CD4-positive, alpha-beta T cell treated with Interleukin-15 for 1 hour (primary cell): ENCODE data around the gene MAFG.

Experiments used
- DNase-seq: peaks from one replicate; pipeline ENCODE4 v3.0.0-alpha.2; 2020

The MAFG gene

DNA sequence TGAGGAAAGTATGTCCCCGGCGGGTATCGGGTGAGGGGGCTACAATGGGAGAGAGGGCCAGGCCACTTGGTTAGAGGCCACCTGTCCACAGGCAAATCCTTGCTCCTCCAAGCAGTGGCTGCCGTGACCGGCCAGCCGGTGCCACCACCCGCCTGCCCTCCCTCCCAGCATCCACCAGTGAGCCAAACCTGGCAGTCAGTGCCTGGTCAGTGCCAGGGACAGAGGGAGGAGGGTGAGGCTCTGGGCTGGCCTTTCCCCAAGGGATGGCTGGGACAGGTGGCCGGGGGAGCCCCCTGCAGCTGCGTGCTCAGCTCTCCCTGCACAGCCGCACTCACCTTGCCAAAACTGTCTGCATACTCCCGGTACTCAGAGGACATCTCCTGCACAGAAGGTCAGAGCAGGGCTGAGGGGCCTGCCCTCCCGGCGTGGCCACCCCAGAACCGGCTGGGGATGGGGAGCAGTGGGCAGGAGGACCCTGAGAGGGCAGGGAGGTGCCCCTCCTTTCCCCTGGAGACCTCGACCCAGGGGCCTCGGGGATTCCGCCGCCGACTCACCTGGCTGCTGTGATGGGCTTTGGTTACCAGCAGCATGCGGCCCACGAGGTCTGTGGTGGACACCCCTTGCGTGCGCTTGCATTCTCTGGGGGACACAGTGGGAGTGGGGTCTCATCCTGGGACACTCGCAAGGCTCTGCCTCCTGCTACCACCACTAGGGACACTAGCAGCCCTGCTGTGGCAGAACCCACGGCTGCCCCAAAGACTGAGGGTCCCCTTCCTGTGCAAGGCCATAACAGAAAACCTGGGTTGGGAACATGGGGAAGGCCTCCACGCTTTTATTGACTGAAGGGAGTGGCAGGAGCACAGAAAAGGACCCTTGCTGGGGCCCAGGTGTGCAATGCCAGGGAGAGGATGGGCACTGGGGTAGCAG, 20.1 kb downstream of the MAFG start:
- DNase-seq, result no peak

DNA sequence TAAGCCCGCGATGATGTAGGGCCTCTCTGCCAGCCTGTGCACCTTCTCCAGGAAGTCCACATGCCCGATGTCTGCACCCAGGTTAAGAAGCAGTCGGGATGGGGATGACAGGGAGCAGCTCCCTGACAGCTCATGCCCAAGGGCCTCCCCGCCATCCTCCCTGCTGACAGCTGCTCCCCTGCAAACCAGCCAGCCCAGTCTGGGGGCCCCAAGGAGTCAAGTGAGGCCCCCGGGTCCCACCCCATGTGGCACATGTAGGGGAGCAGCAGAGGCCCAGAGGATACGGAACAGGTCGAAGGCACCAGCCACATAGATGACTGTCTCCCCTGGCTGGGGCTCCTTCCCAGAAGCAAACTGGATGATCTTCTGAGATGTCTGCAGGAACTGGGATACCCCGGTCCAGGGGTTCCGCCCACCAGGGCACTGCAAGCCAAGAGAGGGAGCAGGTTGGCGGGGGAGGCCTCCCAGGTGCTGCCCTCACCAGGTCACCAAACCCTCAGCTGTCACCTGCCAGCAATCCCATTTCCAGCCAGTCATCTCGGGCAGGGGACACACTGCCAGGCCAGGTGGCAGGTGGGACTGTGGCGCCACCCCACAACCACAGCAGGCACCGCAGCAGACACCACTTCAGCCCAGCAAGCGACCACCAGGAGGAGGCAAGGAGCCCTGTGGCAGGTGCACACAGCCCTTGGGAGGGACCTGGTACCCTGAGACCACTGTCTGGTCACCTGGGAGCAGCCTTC, 20.9 kb downstream of the MAFG start:
- no peak for DNase-seq

DNA sequence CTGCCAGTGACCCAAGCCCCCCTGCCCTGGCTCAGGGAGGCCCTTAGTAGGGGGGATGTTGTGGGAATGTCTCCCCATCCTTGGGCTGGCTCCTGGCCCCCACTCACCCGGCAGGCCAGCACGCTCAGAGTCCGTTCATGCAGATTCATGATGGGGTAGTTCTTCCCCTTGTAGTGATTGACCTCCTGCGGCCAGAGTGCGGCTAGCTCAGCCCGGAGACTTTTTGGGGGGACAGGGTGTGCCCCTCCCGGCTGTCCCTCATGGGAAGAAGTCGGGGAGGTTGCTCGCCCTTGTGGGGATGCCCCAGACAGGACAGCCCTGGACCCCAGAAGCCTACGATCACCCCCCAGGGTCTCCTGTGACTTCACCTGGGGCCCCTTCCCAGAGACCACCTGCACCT, 21.5 kb downstream of the MAFG start:
- DNase-seq, result no peak

DNA sequence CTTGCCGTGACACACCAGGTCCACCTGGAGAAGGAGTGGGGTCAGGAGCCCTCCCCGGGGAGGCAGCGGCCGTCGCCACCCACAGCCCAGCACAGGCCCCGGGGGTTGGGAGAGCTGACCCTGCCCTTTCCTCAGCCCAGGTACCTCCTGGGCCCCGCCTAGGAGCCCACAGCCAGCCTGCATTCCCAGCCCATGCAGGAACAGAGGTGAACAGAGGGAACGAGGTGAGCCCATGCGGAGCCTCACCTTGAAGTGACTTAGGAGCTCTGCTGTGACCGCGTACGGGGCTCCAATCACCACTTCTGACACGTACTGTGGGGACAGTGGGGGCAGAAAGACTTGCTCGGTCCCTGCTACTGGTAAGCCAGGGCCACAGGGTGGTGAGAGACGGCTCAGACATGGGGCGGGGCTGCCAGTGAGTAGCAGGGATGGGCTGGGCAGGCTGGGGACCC, 22.1 kb downstream of the MAFG start:
- DNase-seq, result no peak

DNA sequence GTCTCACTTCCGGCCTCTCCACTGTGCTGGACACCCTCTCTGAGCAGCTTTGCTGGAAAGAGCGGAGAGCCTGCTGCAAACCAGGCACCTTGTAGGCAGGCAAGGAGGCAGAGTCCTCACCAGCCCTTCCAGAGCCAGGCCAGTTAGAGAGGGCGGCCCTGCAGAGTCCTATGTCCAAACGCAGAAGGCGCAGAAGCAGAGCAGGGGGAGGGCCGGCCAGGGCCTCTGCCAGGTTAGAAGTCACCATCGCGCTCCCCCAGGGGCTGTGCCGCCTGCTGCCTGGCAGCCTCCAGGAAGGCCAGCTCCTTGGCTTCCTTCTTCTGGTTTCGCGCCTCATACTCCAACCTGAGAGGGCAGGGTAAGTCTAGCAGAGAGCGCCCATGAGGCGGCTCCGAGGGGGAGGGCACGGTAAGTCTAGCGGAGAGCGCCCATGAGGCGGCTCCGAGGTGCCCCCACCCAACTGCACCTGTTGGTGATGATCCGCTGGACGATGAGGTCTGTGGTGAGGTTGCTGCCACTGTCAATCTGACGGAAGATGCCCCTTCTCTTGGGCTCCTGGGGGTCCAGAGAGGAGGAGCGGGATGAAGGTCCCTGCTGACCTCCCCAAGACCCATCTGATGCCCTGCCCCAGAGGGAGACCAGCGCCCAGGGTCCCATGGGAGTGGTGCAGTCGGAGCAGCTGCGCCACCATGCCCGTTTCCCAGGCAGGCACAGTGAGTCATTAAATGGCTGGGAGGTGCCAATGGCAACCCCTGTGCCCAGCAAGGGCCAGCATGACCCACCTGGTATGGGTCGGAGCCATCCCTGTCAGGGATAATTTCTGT, 22.7 kb downstream of the MAFG start:
- no peak for DNase-seq

DNA sequence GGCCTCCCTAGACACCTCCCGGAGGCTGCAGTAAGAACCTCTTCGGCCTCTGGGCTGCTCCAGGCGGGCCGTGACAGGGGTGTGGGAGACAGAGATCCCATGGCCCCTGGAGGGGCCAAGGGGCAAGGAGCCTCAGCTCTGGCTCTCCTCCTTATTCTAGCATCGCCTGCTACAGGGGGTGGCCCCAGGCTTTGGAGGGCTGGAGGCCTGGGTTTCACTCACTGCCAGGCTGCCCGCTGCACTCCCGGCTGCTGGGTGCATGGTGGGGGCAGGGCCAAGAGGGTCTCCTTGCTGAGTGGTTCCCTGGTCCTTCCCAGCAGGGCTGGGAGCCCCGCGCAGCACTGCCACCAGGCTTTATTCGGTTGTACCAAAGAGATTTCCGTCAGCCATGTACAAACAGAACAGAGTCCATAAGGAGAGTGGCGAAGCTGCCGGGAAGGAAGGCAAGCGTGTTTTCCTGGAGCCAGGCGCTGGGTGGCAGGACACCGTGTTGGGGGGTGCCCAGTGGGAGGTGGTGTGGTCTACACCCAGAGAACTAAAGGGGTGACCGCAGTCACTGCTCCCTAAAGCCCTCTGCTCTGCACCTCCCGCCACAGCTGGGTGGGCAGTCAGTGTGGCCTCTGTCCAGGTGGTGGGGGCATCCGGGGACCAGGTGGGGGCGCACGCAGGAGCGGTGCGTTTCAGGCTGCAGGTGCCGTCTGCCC, 23.5 kb downstream of the MAFG start:
- DNase-seq, result no peak

DNA sequence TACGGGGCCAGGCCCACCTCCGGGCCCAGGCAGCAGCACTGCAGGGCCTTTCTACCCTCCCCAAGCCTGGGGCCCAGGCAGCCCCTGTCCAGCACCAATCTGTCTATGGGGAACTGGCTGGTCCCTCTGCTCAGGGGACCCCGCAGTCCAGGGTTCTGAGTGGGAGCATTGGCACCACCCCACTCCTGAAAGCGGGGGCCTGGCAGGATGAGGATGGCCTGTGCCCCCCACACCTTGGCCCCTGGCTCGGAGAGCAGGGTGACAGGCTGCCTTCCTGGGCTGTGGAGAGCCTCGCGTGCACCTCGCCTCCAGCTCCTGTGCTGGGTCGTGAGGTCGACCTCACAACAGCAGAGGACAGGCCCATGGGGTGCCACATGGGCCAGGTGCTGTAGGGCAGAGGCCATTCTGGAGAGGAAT, 24.1 kb downstream of the MAFG start:
- DNase-seq, result no peak

DNA sequence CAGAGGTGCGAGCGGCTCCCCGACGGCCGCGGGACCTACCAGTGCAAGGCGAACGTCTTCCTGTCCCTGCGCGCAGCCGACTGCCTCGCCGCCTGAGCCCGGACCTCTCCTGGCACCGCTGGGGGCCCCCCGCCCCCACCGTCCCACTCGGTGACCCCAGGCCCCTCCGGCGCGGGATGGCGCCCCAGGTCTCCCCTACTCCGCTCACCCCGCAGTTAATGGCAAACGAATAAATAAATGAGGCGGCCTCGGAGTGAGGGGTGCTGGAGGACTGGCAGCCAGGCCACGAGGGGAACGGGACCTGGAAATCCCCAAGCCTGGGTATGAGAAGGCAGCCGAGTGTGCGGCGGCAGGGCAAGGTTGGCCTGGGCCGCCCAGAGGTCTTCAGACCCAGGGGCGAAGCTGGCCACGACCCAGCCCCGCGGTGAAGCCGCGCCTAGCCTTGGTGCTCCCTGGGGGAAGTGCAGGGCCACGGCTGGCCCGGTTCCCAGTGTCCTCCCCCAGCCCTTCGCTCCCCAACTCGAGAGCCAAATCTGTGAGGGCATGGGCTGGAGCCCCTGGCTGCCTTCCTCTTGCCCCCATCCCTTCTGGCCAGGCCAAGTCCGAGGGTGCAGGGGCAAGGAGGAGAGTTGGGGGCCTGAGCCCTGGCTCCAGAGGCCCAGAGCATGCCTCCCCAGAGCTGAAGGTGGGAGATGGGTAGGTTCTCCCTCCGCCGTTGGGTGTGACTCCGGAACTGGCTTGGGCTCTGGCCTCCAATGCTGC, 24.7 kb downstream of the MAFG start:
- DNase-seq, result no peak

DNA sequence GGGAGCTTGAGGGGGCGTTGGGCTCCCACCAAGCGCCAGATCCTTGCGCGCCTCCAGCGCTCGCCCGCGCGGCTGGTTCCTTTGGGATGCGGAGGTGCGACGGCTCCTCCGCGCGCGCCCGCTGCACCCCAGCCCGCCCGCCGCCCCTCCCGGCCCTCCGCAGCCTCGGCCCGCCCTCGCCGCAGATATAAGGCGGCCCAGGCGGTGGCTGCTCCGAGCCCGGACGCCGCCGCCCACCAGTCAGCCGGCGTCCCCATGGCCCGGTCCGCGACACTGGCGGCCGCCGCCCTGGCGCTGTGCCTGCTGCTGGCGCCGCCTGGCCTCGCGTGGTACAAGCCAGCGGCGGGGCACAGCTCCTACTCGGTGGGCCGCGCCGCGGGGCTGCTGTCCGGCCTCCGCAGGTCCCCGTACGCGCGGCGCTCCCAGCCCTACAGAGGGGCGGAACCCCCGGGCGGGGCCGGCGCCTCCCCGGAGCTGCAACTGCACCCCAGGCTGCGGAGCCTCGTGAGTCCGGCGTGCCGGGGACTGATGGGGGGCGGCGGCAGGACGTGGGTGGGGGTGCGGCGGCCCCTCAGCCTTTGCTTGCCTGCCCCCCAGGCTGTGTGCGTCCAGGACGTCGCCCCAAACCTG, 25.4 kb downstream of the MAFG start, which contains the start of gene NPB:
NPB (plus strand) TSS at position 216 of the 630 bp plus-strand sequence; CDS start at position 256, 40 bp downstream.
- no peak for DNase-seq

- DNase-seq, result no peak
Observed at GRCh38 chr17:81901167-81902022, 26.1 kb downstream of the MAFG start.

- DNase-seq, result no peak
Observed at GRCh38 chr17:81900181-81900820, 27.2 kb downstream of the MAFG start.

- DNase-seq, result no peak
Observed at GRCh38 chr17:81899514-81900166, 27.9 kb downstream of the MAFG start.

GRCh38 chr17:81898885-81899284, 28.6 kb downstream of the MAFG start:
- no peak for DNase-seq

DNA sequence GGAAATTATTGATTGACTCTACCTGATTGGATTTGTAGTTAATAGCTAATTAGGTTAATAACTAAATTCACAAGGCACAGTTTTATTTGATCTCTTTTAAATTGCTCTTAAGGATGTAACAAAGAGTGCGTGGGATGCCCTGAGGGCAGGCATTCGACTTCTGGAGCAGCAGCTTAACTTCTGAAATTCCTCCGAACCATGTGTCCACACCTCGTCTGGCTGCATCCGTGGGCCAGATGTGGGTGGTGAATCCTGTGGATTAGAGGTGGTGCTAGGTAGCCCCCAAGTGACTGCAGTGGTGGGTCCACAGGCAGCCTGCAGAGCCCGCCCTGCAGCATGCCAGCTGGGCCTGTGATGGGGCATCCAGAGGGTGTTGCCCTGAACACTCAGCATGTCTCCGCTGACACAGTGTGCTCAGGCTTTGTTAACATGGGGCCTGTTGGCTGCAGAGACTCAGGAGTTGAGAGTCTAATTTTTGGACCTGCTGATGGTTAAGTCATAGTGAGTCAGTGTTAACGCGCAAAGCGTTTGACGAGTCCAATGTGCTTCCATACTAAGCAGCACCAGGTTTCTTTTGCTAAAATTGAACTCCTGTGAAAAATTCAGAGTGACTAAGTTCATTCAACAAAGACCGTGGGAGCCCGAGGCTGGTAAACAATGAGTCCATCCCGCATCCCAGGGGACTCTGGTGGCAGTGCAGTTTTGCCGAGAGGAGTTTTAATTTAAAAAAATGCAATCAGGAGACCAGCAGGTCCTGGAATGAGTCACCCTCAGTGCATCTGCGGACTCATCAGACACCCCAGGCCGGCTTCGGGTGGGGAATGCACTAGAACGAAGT, 29.3 kb downstream of the MAFG start:
- DNase-seq, result no peak

GRCh38 chr17:81895400-81895799, 32.1 kb downstream of the MAFG start:
- no peak for DNase-seq

GRCh38 chr17:81891303-81891552, 36.3 kb downstream of the MAFG start:
- DNase-seq, result no peak

DNA sequence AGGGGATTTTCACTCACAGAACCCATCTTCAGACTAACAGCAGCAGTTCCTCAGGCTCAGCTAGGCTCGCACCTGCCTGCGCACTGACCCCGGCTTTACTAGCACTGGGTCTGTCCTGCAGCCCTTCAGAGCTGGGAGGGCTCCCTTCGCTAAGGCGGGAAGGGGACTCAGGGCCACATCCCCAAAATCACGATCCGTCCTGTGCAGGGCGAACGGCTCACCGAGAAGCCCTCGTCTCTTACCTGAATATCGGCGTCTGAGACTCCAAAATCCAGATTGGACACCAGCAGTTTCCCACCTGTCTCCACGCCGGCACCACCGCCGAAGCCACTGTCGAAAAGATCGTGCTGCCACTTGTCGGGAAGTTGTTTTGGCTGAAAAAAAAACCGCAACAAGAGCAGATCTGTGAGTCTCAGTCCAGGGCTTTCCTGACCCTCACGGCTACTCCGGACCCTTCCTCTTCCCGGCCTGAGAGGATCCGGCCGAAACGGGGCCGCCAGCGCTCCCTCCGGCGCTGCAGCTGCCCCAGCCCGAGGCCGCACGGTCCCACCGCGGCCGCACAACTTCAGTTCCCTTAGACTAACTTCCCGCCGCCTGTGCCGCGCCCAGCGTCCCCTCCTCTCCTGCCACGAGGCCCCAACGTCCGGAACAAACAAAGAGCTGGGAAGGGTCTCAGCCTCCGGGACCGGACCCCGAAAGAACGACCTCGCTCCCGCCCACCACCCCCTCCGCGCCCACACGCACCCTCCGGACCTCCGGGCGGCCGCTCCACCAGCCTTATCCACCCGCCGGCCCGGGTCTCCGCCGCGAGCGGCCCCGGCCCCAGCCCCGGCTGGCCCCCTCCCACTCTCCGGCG, 36.9 kb downstream of the MAFG start:
- no peak for DNase-seq
